GM21381 (cell line): Measurements from ENCODE around the gene AP1G1.
"Not testable (repeated sequence)": the region's sequence is repeated elsewhere in the genome, so short reads cannot be mapped to it uniquely, and the experiment has no call there.

Experiments used
- ATAC-seq: cut with Tn5 transposase; IDR thresholded peaks from one replicate; pipeline ENCODE4 v1.9.1; 2021; ENCODE audit warnings: mild to moderate bottlenecking, moderate library complexity; ENCODE audit not compliant: unreplicated experiment

Gene AP1G1

DNA sequence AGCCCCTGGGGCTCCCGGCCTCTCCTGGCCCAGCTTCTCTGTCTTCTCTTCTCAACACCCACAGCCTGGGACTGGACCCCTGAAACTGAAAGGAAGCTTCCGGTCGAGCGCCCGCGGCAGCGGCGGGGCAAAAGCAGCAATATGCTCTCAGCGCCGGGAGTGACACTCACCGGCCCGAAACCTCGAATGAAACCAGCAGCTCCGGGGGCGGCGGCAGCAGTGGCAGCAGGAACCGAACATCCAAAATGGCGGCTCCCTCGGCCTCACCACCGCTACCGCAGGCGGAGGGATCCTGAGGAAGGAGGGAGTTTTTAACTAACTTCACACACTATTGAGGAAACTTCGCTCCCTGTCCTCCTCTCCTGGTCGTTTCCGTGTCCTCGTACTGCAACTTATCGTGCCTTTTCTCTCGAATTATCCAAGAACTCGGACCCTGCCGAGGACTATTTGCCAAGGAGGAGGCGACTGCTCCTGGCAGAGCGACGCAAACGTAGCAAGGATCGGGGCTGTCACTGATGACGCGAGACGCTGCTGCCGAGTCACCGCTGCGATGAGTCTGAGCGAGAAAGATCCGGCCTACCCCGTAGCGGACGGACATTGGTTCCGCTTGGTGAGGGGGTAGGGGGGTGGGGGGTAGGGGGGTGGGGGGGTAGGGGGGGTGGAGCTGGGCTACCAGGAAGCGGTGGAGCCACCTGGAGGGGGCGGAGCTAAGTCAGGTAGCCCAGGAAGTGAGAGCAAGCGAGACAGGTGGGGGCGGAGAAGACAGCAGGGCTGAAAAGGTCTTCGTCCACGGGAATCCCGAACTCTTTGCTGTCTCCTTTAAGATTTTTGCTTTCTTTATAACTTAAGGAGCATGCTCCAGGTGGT is at the start of gene AP1G1:
Gene AP1G1 (minus strand): TSS at position 242 of the 867 bp plus-strand sequence. CDS start 19,355 bp downstream, outside the sequence.
- ATAC-seq = peak; percentile 75

DNA sequence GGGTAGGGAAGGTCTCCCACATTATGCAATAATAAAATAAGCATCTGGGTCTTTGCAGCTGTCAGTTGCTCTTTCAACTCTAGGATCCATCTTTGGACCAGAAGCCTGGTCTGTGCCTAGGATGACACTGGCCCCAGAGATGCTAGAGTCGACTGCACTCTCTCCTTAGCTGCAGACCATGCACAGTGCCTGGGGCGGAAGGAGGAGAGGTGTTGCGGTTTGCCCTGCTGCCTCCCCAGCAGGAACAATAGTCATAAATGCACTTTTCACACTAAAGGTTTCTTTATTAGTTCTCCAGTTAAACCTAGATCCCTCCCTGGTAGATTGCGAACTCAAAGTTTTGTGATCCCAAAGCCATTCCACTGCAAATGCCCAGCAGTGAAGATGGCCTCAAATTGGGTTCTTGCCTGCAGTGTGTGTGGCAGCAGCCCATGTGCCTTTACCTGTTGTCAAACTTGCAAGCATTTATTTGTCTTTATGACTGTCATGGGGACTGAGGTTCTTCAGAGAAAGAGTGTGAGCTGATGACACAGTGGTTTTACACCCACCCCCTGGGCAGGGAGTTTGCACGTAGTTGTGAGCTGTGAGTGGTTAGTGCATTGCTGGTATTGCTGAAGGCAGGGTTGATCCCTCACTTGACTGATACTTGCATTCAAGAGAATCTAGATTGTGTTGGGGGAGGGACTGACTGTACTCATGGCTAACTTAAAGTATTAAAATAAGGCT is 47.5 kb upstream of the AP1G1 start:
- no peak for ATAC-seq

DNA sequence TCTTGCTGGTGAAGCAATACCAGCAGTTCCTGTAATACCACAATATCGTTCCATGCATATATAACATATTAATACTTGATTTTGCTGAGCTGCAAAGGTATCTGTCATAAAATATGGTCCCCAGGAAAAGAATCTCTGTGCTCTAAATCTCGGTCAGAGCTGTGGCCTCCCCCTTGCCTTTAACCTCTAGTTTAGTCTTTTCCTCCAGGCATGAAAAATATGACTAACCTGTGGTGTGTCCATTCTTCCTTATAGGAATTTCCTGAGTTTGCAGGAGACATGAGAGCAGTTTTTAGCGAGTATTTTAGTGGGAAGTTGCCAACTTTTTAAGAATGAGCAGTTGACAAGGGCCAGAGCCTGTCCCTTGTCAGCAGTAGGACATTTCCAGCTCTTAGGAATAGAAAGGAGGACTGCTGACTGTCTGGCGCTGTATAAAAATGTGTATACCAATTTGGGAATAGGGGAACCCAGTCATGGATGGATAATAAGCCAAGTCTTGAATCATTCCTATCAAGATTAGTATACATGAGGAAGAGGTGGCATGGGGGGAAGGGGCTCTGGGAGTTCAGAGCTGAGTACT is 45.8 kb upstream of the AP1G1 start:
- no peak for ATAC-seq

DNA sequence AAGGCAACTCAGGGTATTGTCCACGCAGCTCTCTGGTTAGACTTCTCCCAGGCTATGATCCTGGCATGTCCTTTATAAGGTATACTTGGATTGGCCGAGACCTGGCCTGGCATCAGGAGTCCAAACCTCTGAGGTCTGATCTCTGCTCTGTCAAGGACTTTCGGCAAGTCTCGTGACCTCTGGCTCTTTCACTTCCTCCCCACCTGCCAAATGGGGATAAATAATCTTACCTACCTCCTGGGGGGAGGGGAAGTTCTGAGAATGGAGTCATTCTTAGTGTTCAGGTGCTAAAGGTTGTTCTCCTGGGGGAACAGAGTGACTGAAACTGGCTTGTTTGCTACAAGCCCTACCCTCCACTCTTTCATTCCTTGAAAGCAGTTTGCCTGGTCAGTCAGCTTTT is 44.8 kb upstream of the AP1G1 start:
- peak; percentile 73 for ATAC-seq

DNA sequence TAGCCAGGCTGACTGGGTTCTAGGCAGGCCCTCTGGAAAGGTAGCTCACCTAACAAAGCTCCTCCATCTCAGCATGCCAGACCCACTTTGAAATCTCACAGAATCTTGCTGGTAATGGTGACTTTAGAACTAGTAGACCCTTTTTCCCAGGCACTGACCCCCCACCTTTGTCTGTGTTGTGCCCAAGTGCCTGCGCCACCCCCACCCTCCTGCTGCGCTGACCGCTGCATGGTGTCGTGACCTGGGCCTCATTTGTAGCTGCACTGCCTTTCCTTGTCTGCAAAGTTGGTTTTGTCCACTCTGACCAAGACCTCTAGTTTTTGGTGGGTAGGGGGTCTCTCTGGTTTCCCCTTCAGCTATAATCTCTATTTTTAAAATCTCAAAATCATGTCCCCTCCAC is 43.9 kb upstream of the AP1G1 start:
- ATAC-seq = no peak

DNA sequence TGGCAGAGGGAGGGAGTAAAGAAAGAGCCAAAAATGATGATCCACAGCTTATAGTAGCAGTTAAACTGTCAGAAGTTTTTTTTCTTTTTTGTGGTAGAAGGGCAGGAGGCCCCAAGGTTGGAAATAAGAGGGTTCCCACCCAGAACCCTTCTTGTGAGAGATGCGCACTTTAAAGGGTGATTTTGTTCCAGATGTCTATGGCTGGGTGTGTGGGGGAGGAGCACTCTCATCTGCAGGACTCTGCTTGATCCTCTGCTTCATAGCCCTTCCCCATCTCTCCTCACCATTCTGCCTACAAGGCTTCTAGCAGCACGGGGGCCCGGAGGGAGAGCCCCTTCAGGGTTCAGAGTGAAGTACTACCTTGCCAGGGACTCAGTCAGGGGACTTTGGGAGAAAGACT is 43.5 kb upstream of the AP1G1 start:
- no peak for ATAC-seq

DNA sequence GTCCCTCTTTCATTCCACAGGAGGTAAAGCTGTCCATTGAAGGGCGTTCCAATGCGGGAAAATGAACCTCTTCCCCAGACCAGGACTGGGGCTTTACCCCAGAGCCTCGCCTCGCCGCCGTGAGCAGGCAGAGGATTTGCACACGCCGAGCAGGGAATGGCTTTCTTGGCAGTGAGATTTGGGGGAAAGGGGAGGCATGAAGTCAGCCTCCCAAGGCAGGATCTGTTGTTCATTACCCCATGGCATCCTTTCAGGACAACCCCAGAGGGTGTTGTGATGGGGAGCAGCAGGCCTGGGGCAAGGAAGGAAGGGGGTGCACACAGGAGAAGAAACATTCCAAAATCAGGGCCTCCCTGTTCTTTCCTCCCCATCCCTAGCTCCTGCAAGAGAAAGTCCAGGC is 43.1 kb upstream of the AP1G1 start:
- no peak for ATAC-seq

DNA sequence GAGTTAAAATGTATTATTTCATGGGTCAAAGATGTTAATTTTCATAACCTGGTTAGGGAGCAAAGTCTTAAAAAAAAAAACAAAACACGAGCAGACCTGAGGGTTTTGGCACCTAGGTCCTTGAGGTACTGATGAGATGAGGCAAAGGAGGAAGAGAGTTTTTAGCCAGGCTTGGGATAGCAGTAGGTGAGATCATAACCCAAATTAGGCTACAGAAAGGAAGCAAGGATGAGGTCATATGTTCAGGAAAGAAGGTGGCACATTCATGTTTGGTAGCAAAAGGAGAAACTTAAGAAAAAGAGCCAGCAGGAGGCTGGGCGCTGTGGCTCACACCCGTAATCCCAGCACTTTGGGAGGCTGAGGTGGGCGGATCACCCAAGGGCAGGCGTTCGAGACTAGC is 40.0 kb upstream of the AP1G1 start:
- ATAC-seq = no peak

DNA sequence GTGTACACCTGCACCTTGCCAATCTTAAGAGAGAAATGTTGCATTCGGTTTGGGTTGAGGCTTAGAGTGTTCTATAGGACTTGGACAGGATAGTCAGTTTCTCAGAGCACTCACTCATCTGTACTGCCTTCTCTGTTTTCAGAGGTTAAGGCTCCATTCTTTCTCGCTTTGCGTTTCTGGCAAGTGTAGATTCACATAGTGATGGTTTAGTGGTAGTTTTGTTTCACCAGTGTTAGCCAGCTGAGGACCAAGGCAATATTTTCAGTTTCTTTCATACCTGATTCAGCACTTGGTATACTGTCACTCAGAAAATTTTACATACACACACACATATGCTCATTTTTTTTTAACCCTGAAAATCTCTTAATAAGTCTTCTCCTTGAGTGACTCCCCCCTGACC is 38.5 kb upstream of the AP1G1 start:
- ATAC-seq = no peak

DNA sequence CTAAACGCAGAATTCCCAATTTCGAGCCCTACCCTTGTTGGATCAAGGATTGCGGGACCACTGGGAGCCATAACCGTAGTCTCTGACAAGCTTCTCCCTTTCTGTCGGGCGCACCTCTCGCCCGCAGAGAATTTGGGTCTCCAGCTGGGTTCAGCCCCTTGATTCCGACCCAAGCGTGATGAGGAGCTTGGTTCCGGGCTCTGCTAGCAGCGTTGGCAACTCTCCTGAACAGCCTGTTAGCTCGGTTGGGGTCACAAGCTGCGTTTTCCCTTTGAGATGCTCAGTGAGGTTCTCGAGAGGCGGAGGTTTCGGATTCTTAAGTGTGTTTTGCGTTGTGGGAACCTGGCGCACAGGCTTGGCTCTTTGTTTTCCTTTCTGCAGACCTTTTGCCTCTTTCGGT is 37.8 kb upstream of the AP1G1 start:
- ATAC-seq = no peak

DNA sequence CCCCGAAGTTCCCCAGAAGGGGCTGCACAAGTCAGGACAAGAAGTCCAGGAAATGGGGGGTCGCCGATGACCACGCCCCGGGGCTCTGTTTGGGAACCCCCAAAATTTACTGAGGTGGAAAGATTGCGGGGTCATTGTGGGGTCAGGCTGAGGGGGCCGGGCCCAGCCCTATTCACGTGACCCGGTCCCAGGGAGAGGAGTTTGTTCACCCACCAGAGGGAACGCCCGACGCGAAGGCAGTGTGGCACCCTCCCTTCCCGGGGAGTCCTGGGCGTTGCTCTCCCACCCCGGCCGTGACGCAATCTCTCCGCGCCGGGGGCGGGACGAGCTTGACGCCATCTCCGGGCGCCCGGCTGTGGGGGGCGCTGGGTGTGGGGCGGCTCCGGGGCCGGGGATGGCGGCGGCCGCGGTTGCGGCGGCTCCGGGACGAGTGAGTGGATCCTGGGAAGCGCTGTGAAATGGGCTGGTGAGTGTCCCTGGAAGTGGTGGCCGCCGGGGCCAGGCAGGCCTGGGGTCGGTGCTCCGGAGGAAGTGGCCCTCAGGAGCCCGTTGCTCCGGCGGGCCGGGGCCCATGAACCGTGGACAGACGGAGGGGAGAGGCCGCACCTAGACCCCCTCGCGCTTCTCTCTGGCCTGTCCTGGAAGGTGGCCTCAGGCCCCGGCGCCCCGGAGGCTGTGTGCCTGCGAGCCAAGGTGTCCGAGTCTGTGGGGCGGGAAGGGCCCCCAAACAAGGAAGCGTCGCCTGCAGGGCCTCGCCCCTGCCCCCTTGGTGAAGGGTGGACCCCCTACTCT is 37.2 kb upstream of the AP1G1 start, which contains the start of gene ATXN1L:
Gene ATXN1L (plus strand): TSS at position 338 of the 792 bp plus-strand sequence. CDS start 3,765 bp downstream, outside the sequence.
- ATAC-seq = peak; percentile 58

DNA sequence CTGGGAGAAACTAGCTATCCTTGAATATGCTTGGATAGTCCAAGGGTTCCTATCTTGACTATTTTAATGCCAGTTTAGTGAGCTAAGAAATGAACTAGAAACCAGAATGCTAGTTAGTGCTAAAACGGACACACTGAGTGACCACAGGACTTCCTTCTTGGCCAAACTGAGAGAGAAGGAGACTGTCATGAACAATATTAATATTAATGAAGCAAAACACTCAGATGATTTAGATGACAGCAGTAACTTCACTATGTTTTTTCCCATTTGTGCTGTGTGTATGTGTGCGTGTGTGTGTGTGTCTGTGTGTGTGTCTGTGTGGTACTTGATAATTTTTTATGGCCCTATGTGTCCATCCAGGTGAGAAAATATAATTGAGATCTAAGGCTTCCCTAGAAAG is 34.9 kb upstream of the AP1G1 start:
- no peak for ATAC-seq

DNA sequence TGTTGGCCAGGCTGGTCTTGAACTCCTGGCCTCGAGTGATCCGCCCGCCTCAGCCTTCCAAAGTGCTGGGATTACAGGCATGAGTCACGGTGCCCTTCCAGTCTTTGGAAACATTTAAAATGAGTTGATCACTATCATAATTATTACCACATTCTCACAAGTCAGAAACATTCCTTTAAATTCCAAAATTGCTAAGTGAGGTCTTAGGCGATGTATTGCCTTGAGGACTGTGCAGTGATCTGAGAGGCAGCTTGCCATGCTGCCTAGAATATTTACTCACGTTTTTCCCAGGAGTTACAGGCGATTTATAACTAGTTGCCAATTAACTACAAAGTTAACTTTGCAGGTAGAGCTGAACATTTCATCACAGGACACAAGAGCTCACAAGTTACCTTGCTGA is 31.4 kb upstream of the AP1G1 start:
- no peak for ATAC-seq

DNA sequence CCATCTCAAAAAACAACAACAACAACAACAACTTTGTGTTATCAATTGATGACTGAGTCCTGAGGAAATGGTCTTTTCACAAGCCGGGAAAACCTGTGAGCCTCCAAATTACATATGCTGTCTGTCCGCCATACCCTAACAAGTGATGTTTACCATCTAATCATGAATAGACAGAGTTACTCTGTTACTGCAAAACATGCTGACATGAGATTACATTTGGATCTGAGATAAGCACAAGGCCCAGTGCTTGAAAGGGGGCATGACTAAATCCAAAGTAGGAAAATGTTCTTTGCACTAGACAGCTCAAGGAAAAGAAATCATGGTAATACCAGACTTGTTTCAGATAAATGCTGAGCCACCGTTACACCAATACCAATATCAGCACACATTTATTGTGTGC is 28.5 kb upstream of the AP1G1 start:
- no peak for ATAC-seq

DNA sequence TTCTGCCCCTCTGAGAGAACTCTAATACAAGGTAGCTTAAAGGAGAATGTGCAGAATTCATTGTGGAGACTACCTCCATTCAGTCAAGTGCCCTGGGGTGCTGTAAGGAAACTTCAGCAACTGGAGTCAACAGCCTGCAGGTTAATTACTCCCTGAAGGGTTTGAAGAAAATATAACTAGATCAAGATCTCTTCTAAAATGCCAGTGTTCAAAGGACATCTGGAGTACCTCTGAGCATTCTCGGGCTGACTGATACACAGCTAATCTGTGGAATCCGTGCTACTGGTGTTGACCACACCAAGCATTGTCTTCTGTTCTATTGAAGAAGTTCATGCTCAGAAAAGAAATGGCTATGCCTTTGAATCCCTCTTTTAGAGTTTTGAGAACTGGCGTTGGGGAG is 25.7 kb upstream of the AP1G1 start:
- no peak for ATAC-seq

DNA sequence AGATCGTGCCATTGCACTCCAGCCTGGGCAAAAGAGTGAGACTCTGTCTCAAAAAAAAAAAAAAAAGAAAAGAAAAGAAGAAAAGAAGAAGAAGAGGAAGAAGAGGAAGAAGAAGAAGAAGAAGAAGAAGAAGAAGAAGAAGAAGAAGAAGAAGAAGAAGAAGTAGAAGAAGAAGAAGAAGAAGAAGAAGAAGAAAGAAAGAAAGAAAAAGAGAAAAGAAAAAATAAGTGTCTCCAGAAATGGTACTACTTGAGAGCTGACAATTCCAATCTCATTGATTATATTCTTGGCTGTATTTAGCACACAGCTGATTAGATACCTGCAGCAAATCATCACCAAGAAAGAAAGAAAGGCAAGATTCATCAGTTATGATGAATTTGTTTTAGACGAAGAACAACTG is 23.5 kb upstream of the AP1G1 start:
- ATAC-seq = not testable (repeated sequence)

DNA sequence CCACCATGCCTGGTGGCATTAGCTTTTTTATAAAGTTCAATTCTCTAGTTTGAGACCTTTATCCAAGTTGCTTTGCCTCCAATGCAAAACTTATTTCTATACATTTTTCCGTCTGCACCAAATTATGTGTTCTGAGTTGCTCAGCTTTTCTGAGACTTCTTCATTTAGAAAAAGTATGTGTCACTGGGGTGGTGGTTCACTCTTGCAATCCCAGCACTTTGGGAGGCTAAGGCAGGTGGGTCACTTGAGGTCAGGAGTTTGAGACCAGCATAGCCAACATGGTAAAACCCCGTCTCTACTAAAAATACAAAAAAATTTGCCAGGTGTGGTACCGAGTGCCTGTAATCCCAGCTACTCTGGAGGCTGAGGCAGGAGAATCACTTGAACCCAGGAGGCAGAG is 23.1 kb upstream of the AP1G1 start:
- not testable (repeated sequence) for ATAC-seq

DNA sequence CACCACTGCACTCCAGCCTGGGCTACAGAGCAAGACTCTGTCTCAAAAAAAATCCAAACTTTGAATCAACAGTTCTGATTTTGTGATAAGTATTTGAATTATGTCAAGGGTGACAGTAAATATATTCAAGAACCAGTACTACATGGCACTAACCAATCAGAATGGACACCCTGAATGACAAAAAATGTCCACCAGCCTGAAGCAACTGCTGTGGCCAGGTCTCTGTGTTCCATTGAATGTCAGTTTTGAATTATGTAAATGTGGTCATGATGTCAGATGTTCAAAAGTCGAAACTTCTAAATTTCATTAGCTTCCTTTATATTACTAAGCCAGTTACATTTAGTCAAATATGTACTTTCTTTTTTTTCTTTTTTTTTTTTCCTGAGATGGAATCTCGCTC is 21.7 kb upstream of the AP1G1 start:
- ATAC-seq = no peak

DNA sequence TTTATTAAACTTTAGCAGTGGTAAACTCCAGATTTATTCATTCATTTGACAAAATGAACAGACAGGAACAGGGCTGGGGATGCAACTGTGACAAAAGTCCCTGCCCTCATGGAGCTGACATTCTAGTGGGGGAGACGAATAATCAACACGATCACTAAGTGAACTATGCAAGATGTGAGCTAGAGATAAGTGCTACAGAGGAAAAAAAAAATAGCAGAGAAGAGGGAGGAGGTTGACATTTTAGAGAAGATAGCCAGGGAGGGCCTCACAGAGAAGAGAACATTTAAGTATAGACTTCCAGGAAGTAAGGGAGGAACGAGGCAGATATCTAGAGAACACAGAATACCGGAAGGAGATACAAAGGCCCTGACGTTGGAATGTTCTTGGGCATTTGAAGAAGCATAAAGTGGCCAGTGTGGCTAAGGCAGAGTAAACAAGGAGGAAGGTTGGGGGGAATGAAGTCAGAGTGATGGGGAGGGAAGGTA is 17.9 kb upstream of the AP1G1 start:
- no peak for ATAC-seq

DNA sequence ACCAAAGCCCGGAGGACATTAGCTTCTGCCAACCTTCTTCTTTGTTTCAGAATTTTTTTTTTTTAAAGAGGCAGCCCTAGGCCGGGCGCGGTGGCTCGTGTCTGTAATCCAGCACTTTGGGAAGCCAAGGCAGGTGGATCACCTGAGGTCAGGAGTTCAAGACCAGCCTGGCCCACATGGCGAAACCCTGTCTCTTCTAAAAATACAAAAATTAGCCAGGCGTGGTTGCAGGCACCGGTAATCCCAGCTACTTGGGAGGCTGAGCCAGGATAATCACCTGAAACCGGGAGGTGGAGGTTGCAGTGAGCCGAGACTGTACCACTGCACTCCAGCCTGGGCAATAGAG is 8.5 kb upstream of the AP1G1 start:
- peak; percentile 7 for ATAC-seq

DNA sequence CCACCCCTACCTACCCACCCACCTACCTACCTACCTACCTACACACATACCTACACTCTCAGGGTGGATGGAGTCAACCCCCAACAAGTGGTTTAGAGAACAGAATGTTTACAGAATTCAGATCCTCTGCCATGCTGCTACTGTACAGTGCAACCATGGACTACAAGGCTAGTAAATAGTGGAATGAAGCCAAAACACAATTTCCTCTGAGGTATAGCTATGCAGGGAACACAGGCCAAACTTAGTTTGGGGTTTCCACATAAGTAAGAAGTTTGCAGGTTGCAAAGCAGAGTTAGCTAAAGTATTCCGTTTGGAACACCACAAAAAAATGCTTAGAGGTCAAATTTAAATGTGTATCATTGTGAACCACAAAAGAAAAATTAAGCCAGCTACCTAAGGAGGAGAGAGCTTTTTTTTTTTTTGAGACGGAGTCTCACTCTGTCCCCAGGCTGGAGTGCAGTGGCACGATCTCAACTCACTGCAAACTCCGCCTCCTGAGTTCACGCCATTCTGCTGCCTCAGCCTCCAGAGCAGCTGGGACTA is 2.7 kb upstream of the AP1G1 start:
- ATAC-seq = no peak
